HFF-Myc (cell line): ENCODE measurements around the gene C6orf62.
"Not testable (repeated sequence)": the region's sequence is repeated elsewhere in the genome, so short reads cannot be mapped to it uniquely, and the experiment has no call there.

Experiments used
- DNase-seq: peaks from one replicate; pipeline ENCODE4 v3.0.0-alpha.2; 2011; ENCODE audit warnings: low read depth; ENCODE audit errors: extremely low read depth
- H3K4me3 ChIP-seq: replicated peaks from 2 replicates; pipeline ENCODE4 v1.5.1; 2011; ENCODE audit warnings: low read depth, mild to moderate bottlenecking, control low read depth, low read length
- CTCF ChIP-seq: IDR thresholded peaks from 2 replicates; pipeline ENCODE4 v1.5.1; 2012; ENCODE audit warnings: mild to moderate bottlenecking, low read depth, low read length, control low read depth; ENCODE audit errors: missing control alignments

Gene C6orf62

GRCh38 chr6:24672620-24673182, 46.3 kb downstream of the C6orf62 start:
- no peak overlapping the region for H3K4me3 ChIP-seq
- DNase-seq, result no peak
- no peak for TF ChIP-seq CTCF

- H3K4me3 ChIP-seq, DNase-seq: not testable (repeated sequence)
Measured at GRCh38 chr6:24671077-24671476, 47.9 kb downstream of the C6orf62 start.

GRCh38 chr6:24670492-24670891, 48.5 kb downstream of the C6orf62 start:
- DNase-seq, H3K4me3 ChIP-seq: not testable (repeated sequence)

GRCh38 chr6:24668997-24669361, 50.0 kb downstream of the C6orf62 start:
- no peak for DNase-seq
- H3K4me3 ChIP-seq, result no peak overlapping the region
- no peak for TF ChIP-seq CTCF

- DNase-seq, result not testable (repeated sequence)
- H3K4me3 ChIP-seq, result peak overlapping the region; percentile 97
Measured at GRCh38 chr6:24668066-24668996, 50.6 kb downstream of the C6orf62 start.

- H3K4me3 ChIP-seq, result peak overlapping the region; percentile 97
- DNase-seq, result no peak
- no peak for TF ChIP-seq CTCF
Measured at GRCh38 chr6:24667378-24667803, 51.6 kb downstream of the C6orf62 start.

- peak within 1 kb of the TSS; percentile 97 for H3K4me3 ChIP-seq
- peak; percentile 49 for TF ChIP-seq CTCF
- peak; percentile 90 for DNase-seq
Measured at GRCh38 chr6:24666641-24667377, 52.1 kb downstream of the C6orf62 start, which contains the start of the genes ACOT13 and TDP2. Gene ACOT13 (plus strand): TSS chr6:24667077. CDS start chr6:24667264, 187 bp downstream. Gene TDP2 (minus strand): TSS chr6:24666899. CDS start chr6:24666862, 37 bp downstream.

- no peak for TF ChIP-seq CTCF
- peak overlapping the region; percentile 97 for H3K4me3 ChIP-seq
- DNase-seq, result no peak
Measured at GRCh38 chr6:24666097-24666640, 52.8 kb downstream of the C6orf62 start.
